ENCODE data around the gene GRIP2. TPM values are rescaled to one million over a fixed set of nuclear protein-coding genes. Genes with fewer than 3 reads are reported as not detected.

The GRIP2 gene
- total and polyA plus RNA-seq, 2 donors (not counting 1 experiment from before 2014, with no cell fraction given), result under 0.01 to 0.87 TPM

- DNase-seq (ENCODE audit: low read depth in 2 of 2), result no peak
- Histone ChIP-seq H3K9me3 (ENCODE audit: control insufficient read depth, insufficient read depth, low read depth, low read length) (no peaks in the 10 kb centered on the region), H3K4me2 (ENCODE audit: extremely low read depth, insufficient read depth, low read length) (no peak overlapping the region), H3K9ac (ENCODE audit: insufficient read depth, low read length) (no peak overlapping the region), H2AFZ (ENCODE audit: low read length) (no peak overlapping the region), H3K27me3 (ENCODE audit: control insufficient read depth, insufficient read depth, low read length) (no peaks in the 10 kb centered on the region), H3K79me2 (ENCODE audit: control insufficient read depth, insufficient read depth, low read length) (no peaks in the 10 kb centered on the region), H3K4me1 (ENCODE audit: control insufficient read depth, extremely low read depth, insufficient read depth, low read length) (peaks cover 11% of the 10 kb centered on the region), H3K36me3 (ENCODE audit: control insufficient read depth, insufficient read depth, low read length) (peaks cover 12% of the 10 kb centered on the region), H3K4me3 (replicated peaks in 1 of 4; ENCODE audit: control extremely low read depth in 1 of 4, insufficient read depth in 1 of 4, low read depth in 3 of 4, low read length in 4 of 4) (no peak overlapping the region), H4K20me1 (ENCODE audit: control insufficient read depth, extremely low read depth, insufficient read depth, low read length) (no peaks in the 10 kb centered on the region), H3K27ac (ENCODE audit: insufficient read depth, low read length) (no peak overlapping the region)
- TF ChIP-seq, protein P1, sequence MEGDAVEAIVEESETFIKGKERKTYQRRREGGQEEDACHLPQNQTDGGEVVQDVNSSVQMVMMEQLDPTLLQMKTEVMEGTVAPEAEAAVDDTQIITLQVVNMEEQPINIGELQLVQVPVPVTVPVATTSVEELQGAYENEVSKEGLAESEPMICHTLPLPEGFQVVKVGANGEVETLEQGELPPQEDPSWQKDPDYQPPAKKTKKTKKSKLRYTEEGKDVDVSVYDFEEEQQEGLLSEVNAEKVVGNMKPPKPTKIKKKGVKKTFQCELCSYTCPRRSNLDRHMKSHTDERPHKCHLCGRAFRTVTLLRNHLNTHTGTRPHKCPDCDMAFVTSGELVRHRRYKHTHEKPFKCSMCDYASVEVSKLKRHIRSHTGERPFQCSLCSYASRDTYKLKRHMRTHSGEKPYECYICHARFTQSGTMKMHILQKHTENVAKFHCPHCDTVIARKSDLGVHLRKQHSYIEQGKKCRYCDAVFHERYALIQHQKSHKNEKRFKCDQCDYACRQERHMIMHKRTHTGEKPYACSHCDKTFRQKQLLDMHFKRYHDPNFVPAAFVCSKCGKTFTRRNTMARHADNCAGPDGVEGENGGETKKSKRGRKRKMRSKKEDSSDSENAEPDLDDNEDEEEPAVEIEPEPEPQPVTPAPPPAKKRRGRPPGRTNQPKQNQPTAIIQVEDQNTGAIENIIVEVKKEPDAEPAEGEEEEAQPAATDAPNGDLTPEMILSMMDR (conservative IDR thresholded peaks at IDR 0.05 in 1 of 2, IDR thresholded peaks at IDR 0.05 in 1 of 2; ENCODE audit: low read depth in 1 of 2, low read length in 2 of 2), result no peak
- TF ChIP-seq EZH2 (IDR thresholded peaks at IDR 0.05; ENCODE audit: low read length, missing control alignments), result no peak
Observed at GRCh38 chr3:14444380-14444779, 95.8 kb downstream of the GRIP2 start.

DNA sequence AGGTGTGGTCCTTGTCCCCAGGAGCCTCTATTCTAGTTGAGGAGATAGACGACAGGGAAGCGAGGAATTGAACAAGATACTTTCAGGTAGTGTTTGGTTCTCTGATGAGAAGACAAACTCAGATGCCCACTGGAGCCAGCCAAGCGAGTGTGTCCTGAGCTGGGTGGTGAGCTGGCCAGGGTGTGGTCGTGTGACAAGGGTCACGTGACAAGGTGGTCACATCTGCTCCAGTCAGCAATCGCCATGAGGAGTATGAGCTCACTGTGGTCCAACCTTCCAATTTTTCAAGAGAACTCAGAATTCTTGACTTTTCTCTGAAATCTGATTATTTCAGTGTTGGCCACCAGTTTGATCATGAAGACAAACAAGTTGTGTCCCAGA is 98.2 kb downstream of the GRIP2 start:
- Histone ChIP-seq H3K79me2 (ENCODE audit: control insufficient read depth, insufficient read depth, low read length) (no peaks in the 10 kb centered on the region), H3K36me3 (ENCODE audit: control insufficient read depth, insufficient read depth, low read length) (peaks cover 6% of the 10 kb centered on the region), H3K27ac (ENCODE audit: insufficient read depth, low read length) (no peak overlapping the region), H3K9me3 (ENCODE audit: control insufficient read depth, insufficient read depth, low read depth, low read length) (no peaks in the 10 kb centered on the region), H3K4me3 (replicated peaks in 1 of 4; ENCODE audit: control extremely low read depth in 1 of 4, insufficient read depth in 1 of 4, low read depth in 3 of 4, low read length in 4 of 4) (no peak overlapping the region), H4K20me1 (ENCODE audit: control insufficient read depth, extremely low read depth, insufficient read depth, low read length) (no peaks in the 10 kb centered on the region), H3K4me1 (ENCODE audit: control insufficient read depth, extremely low read depth, insufficient read depth, low read length) (peaks cover 11% of the 10 kb centered on the region), H2AFZ (ENCODE audit: low read length) (no peak overlapping the region), H3K9ac (ENCODE audit: insufficient read depth, low read length) (no peak overlapping the region), H3K4me2 (ENCODE audit: extremely low read depth, insufficient read depth, low read length) (no peak overlapping the region), H3K27me3 (ENCODE audit: control insufficient read depth, insufficient read depth, low read length) (no peaks in the 10 kb centered on the region)
- DNase-seq (ENCODE audit: low read depth in 2 of 2), result no peak
- TF ChIP-seq, protein P1 (conservative IDR thresholded peaks at IDR 0.05 in 1 of 2, IDR thresholded peaks at IDR 0.05 in 1 of 2; ENCODE audit: low read depth in 1 of 2, low read length in 2 of 2), result no peak
- TF ChIP-seq EZH2 (IDR thresholded peaks at IDR 0.05; ENCODE audit: low read length, missing control alignments), result no peak

- Histone ChIP-seq H3K79me2 (ENCODE audit: control insufficient read depth, insufficient read depth, low read length) (no peaks in the 10 kb centered on the region), H3K4me2 (ENCODE audit: extremely low read depth, insufficient read depth, low read length) (no peak overlapping the region), H3K27me3 (ENCODE audit: control insufficient read depth, insufficient read depth, low read length) (no peaks in the 10 kb centered on the region), H3K9me3 (ENCODE audit: control insufficient read depth, insufficient read depth, low read depth, low read length) (no peaks in the 10 kb centered on the region), H3K4me3 (replicated peaks in 1 of 4; ENCODE audit: control extremely low read depth in 1 of 4, insufficient read depth in 1 of 4, low read depth in 3 of 4, low read length in 4 of 4) (no peak overlapping the region), H3K4me1 (ENCODE audit: control insufficient read depth, extremely low read depth, insufficient read depth, low read length) (peaks cover 11% of the 10 kb centered on the region), H4K20me1 (ENCODE audit: control insufficient read depth, extremely low read depth, insufficient read depth, low read length) (no peaks in the 10 kb centered on the region), H3K36me3 (ENCODE audit: control insufficient read depth, insufficient read depth, low read length) (peaks cover 5% of the 10 kb centered on the region), H3K27ac (ENCODE audit: insufficient read depth, low read length) (no peak overlapping the region), H3K9ac (ENCODE audit: insufficient read depth, low read length) (no peak overlapping the region), H2AFZ (ENCODE audit: low read length) (no peak overlapping the region)
- no peak for DNase-seq (ENCODE audit: low read depth in 2 of 2)
- TF ChIP-seq, protein P1 (conservative IDR thresholded peaks at IDR 0.05 in 1 of 2, IDR thresholded peaks at IDR 0.05 in 1 of 2; ENCODE audit: low read depth in 1 of 2, low read length in 2 of 2), result no peak
- TF ChIP-seq EZH2 (IDR thresholded peaks at IDR 0.05; ENCODE audit: low read length, missing control alignments), result no peak
Observed at GRCh38 chr3:14441240-14441919, 98.8 kb downstream of the GRIP2 start.
